ENCODE results near the gene HOXC12. TPM values are rescaled to one million over a fixed set of nuclear protein-coding genes. Genes with fewer than 3 reads are reported as not detected.

Gene HOXC12
- total RNA-seq, 2 experiments from 2014 or later, result not detected

GRCh38 chr12:53993162-53994008 lies 38.7 kb downstream of the HOXC12 start:
- ChIA-PET CTCF (interaction anchor here (1.3 to 4.0 kb wide), 7 partner anchors 9 to 247 kb away, joined by 3 to 27 read pairs (median 5); partner anchors contain the start of genes HOXC10 and HOXC5), POLR2A (interaction anchor here (1.0 kb wide), 2 partner anchors 8 to 42 kb away, joined by 3 read pairs; no protein-coding TSS in a partner anchor)
- ATAC-seq (no peak), DNase-seq (no peak)
- Mint-ChIP-seq H3K27ac (no peak overlapping the region), H3K36me3 (ENCODE audit: low read depth) (peaks cover 2% of the 10 kb centered on the region), H3K4me1 (ENCODE audit: low read depth) (peaks cover 46% of the 10 kb centered on the region), H3K27me3 (peaks cover 88% of the 10 kb centered on the region), H3K4me3 (no peak overlapping the region), H3K9me3 (no peaks in the 10 kb centered on the region)
- TF ChIP-seq CTCF (IDR thresholded peaks at IDR 0.05), result no peak
- intact Hi-C loops (cut with micrococcal nuclease), result loop anchor here (5.0 kb wide), 1 partner anchor 36 kb away; no protein-coding TSS in a partner anchor

- peaks cover 89% of the 10 kb centered on the region for H3K27me3 Mint-ChIP-seq
- no peak for TF ChIP-seq CTCF (IDR thresholded peaks at IDR 0.05)
- intact Hi-C loops (cut with micrococcal nuclease), result loop anchor here (5.0 kb wide), 1 partner anchor 37 kb away; no protein-coding TSS in a partner anchor
- H3K9me3 Mint-ChIP-seq, result no peaks in the 10 kb centered on the region
- H3K36me3 Mint-ChIP-seq (ENCODE audit: low read depth), result peaks cover 2% of the 10 kb centered on the region
- DNase-seq (no peak), ATAC-seq (no peak)
- CTCF ChIA-PET, result interaction anchor here (1.3 to 4.0 kb wide), 4 partner anchors 9 to 222 kb away, joined by 3 to 18 read pairs (median 4); partner anchors contain the start of gene HOXC10
- H3K27ac Mint-ChIP-seq, result no peak overlapping the region
- peaks cover 45% of the 10 kb centered on the region for H3K4me1 Mint-ChIP-seq (ENCODE audit: low read depth)
- POLR2A ChIA-PET, result no interaction called here
- H3K4me3 Mint-ChIP-seq, result no peak overlapping the region
Observed at GRCh38 chr12:53994009-53994263, 39.2 kb downstream of the HOXC12 start.

- ChIA-PET CTCF (interaction anchor here (1.3 to 1.6 kb wide), 2 partner anchors 10 to 50 kb away, joined by 3 to 5 read pairs; partner anchors contain the start of gene HOXC10), POLR2A (no interaction called here)
- ATAC-seq (no peak), DNase-seq (no peak)
- H3K27me3 Mint-ChIP-seq, result peaks cover 88% of the 10 kb centered on the region
- H3K36me3 Mint-ChIP-seq (ENCODE audit: low read depth), result peaks cover 2% of the 10 kb centered on the region
- no peak for TF ChIP-seq CTCF (IDR thresholded peaks at IDR 0.05)
- H3K4me1 Mint-ChIP-seq (ENCODE audit: low read depth), result peaks cover 41% of the 10 kb centered on the region
- peak overlapping the region; percentile 62 for H3K4me3 Mint-ChIP-seq
- intact Hi-C loops (cut with micrococcal nuclease), result loop anchor here (5.0 kb wide), 1 partner anchor 37 kb away; no protein-coding TSS in a partner anchor
- no peak overlapping the region for H3K27ac Mint-ChIP-seq
- H3K9me3 Mint-ChIP-seq, result no peaks in the 10 kb centered on the region
Observed at GRCh38 chr12:53994264-53995001, 39.7 kb downstream of the HOXC12 start.

- DNase-seq, result no peak
- peaks cover 41% of the 10 kb centered on the region for H3K4me1 Mint-ChIP-seq (ENCODE audit: low read depth)
- no peak for TF ChIP-seq CTCF (IDR thresholded peaks at IDR 0.05)
- intact Hi-C loops (cut with micrococcal nuclease), result no loop called here
- H3K4me3 Mint-ChIP-seq, result peak overlapping the region; percentile 62
- H3K27ac Mint-ChIP-seq, result no peak overlapping the region
- no peaks in the 10 kb centered on the region for H3K9me3 Mint-ChIP-seq
- peaks cover 86% of the 10 kb centered on the region for H3K27me3 Mint-ChIP-seq
- ChIA-PET CTCF (interaction anchor here (1.4 to 2.7 kb wide), 2 partner anchors 38 to 213 kb away, joined by 5 to 8 read pairs; partner anchors contain the start of gene HOXC5), POLR2A (no interaction called here)
- ATAC-seq, result peak; percentile 51
- H3K36me3 Mint-ChIP-seq (ENCODE audit: low read depth), result peaks cover 2% of the 10 kb centered on the region
Observed at GRCh38 chr12:53995002-53995377, 40.3 kb downstream of the HOXC12 start.
